AG09319 (cell line): Measurements from ENCODE around the gene TTC39B.

Experiments
- DNase-seq: peaks from one replicate; pipeline ENCODE4 v3.0.0-alpha.2; 2010; ENCODE audit warnings: low read depth; ENCODE audit errors: extremely low read depth
- CTCF ChIP-seq: IDR thresholded peaks from 2 replicates; pipeline ENCODE4 v1.5.1; 2011; ENCODE audit warnings: low read depth, mild to moderate bottlenecking, inconsistent platforms, low read length, moderate library complexity

TTC39B gene

GRCh38 chr9:15156241-15156640, 150.8 kb downstream of the TTC39B start:
- DNase-seq, result no peak
- no peak for TF ChIP-seq CTCF

- no peak for DNase-seq
These were observed 151.2 kb downstream of the TTC39B start for GRCh38 chr9:15155826-15156225.

GRCh38 chr9:15155323-15155722, 151.7 kb downstream of the TTC39B start:
- DNase-seq, result no peak
- TF ChIP-seq CTCF, result no peak

More at GRCh38 chr9:15155826-15156225, 151.2 kb downstream of the TTC39B start:
- no peak for TF ChIP-seq CTCF

GRCh38 chr9:15154677-15155076, 152.3 kb downstream of the TTC39B start:
- TF ChIP-seq CTCF, result no peak
- DNase-seq, result no peak

GRCh38 chr9:15153961-15154360, 153.1 kb downstream of the TTC39B start:
- DNase-seq, result no peak
- no peak for TF ChIP-seq CTCF

DNA sequence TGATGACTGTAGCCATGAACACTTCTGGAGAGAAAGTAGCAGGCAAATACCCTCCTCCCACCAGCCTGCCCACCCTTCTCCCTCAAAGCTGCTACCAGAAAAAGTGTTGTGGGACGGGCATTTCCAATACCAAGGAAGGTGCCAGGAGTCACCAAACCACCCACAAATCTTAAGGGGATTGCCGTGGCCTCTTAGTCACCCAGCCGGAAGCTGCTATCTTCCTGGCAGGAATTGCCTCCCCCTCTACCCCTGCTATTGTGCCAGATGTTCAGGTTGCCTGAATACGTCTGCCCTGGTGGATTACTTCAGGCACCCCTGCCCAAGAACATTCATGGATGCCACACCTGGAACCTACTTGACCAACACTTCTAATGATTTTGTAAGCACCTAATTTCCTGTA, 156.1 kb downstream of the TTC39B start:
- TF ChIP-seq CTCF, result no peak
- DNase-seq, result no peak

DNA sequence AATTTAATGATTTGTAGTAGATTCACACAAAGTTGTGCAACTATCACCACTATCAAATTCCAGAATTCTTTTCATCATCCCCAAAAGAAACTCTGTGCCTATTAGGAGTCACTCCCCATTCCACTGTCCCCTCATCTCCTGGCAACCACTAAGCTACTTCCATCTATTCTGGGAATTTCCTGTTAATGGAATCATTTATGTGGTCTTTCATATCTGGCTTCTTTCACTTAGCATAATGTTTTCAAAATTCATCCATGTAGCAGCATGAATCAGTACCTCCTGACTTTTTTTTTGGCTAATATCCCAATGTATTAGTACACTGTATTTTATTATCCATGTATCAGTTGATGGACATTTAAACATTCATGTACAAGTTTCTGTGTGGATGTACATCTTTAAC, 157.6 kb downstream of the TTC39B start:
- TF ChIP-seq CTCF, result no peak

More for the DNA sequence above, 157.6 kb downstream of the TTC39B start:
- DNase-seq, result no peak
